ENCODE results near the gene GALNT5. TPM values are rescaled to one million over a fixed set of nuclear protein-coding genes. Genes with fewer than 3 reads are reported as not detected.

GALNT5 gene
- total and polyA plus RNA-seq, 2 donors (not counting 3 experiments of a cell fraction or from before 2014, with no cell fraction given) = not detected

DNA sequence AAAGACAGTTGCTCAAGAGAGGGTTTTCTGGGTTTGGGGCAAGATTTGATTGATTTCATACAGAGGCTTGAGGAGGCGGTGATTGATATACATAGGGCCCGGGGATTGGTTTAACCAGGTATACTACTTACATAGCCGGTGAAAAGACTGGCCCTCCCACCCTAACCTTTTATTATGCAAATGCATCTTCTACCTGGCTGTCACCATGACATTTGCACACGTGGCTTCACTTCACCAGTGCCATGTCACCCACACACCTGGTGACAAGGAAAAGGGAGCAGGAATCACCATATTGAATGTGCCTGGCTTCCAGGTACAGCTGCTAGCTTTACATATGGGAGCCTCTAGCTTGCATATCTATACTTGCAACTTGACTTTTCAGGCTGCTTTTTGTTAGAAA is 58.4 kb downstream of the GALNT5 start:
- H3K36me3 ChIP-seq (ENCODE audit: control insufficient read depth in 2 of 2, extremely low read depth in 1 of 2, insufficient read depth in 2 of 2, low read length in 2 of 2) = no peaks in the 10 kb centered on the region
- no peak overlapping the region for H3K27ac ChIP-seq (ENCODE audit: insufficient read depth, low read depth, low read length)
- no peak overlapping the region for H2AFZ ChIP-seq (ENCODE audit: low read depth, low read length)
- FAIRE-seq (no peak), DNase-seq (ENCODE audit: low read depth, low spot score) (no peak)
- intact Hi-C loops (cut with micrococcal nuclease) = no loop called here
- H3K4me1 ChIP-seq (ENCODE audit: control insufficient read depth, extremely low read depth, insufficient read depth, low read length) = no peaks in the 10 kb centered on the region
- dilution Hi-C loops (cut with MboI; ENCODE audit: extremely low pct_ligation_motif_present, low sequenced_read_pairs) = no loop called here
- no peaks in the 10 kb centered on the region for H3K79me2 ChIP-seq (ENCODE audit: control insufficient read depth, insufficient read depth, low read length)
- H4K20me1 ChIP-seq (replicated peaks; ENCODE audit: control insufficient read depth, extremely low read depth, insufficient read depth, low read length) = no peaks in the 10 kb centered on the region
- ChIA-PET POLR2A (no interaction called here), CTCF (interaction anchor here (0.9 to 3.0 kb wide), 2 partner anchors 10 to 20 kb away, joined by 3 to 22 read pairs; partner anchors contain the start of gene ERMN)
- no peaks in the 10 kb centered on the region for H3K9me1 ChIP-seq (replicated peaks; ENCODE audit: control insufficient read depth, extremely low read depth, insufficient read depth, low read length)
- no peak overlapping the region for H3K4me2 ChIP-seq (ENCODE audit: insufficient read depth, low read length)
- no peak overlapping the region for H3K9ac ChIP-seq (replicated peaks; ENCODE audit: extremely low read depth, insufficient read depth, low read length)
- TF ChIP-seq, protein P1, sequence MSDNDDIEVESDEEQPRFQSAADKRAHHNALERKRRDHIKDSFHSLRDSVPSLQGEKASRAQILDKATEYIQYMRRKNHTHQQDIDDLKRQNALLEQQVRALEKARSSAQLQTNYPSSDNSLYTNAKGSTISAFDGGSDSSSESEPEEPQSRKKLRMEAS (IDR thresholded peaks at IDR 0.05; ENCODE audit: insufficient read depth, insufficient read length) = no peak
- no peak for TF ChIP-seq POLR2AphosphoS5 (IDR thresholded peaks at IDR 0.05; ENCODE audit: insufficient read depth, low read depth, low read length)
- TF ChIP-seq JUN (IDR thresholded peaks at IDR 0.05; ENCODE audit: borderline replicate concordance, insufficient read depth, insufficient read length, low read depth) = no peak
- no peak for TF ChIP-seq GATA2 (IDR thresholded peaks at IDR 0.05; ENCODE audit: insufficient read depth, insufficient read length, low read depth, low read length)
- TF ChIP-seq EZH2 (IDR thresholded peaks at IDR 0.05; ENCODE audit: borderline replicate concordance, low read depth, low read length, severe bottlenecking) = no peak
- TF ChIP-seq, protein P2, sequence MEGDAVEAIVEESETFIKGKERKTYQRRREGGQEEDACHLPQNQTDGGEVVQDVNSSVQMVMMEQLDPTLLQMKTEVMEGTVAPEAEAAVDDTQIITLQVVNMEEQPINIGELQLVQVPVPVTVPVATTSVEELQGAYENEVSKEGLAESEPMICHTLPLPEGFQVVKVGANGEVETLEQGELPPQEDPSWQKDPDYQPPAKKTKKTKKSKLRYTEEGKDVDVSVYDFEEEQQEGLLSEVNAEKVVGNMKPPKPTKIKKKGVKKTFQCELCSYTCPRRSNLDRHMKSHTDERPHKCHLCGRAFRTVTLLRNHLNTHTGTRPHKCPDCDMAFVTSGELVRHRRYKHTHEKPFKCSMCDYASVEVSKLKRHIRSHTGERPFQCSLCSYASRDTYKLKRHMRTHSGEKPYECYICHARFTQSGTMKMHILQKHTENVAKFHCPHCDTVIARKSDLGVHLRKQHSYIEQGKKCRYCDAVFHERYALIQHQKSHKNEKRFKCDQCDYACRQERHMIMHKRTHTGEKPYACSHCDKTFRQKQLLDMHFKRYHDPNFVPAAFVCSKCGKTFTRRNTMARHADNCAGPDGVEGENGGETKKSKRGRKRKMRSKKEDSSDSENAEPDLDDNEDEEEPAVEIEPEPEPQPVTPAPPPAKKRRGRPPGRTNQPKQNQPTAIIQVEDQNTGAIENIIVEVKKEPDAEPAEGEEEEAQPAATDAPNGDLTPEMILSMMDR (IDR thresholded peaks at IDR 0.05; ENCODE audit: extremely low read depth in 1 of 2, insufficient read depth in 1 of 2, low read depth in 1 of 2, low read length in 2 of 2) = no peak
- no peak for TF ChIP-seq FOS (IDR thresholded peaks at IDR 0.05; ENCODE audit: borderline replicate concordance, insufficient read depth, low read length)
- TF ChIP-seq MYC (IDR thresholded peaks at IDR 0.05; ENCODE audit: low read depth, low read length) = no peak
- no peak for TF ChIP-seq POLR2A (IDR thresholded peaks at IDR 0.05; ENCODE audit: low read depth, low read length)
- no peak overlapping the region for H3K4me3 ChIP-seq (replicated peaks in 1 of 3; ENCODE audit: insufficient read depth in 1 of 3, low read depth in 1 of 3, low read length in 3 of 3)
- no TSS peak for BruUV-seq (replicated peaks)
- H3K27me3 ChIP-seq (ENCODE audit: control insufficient read depth in 2 of 2, insufficient read depth in 2 of 2, low read length in 2 of 2) = no peaks in the 10 kb centered on the region
- H3K9me3 ChIP-seq (replicated peaks; ENCODE audit: control insufficient read depth, insufficient read depth, low read length) = no peaks in the 10 kb centered on the region
